AG04449 (cell line): ENCODE results near the gene MOV10.

Experiments used
- CTCF ChIA-PET: fragments of 350-600 bp; formaldehyde crosslinking; extraction: SDS; loops from one replicate; lab custom pipeline; 2021; ENCODE audit warnings: antibody characterized with exemption; lab: Yijun Ruan, JAX
- POLR2A ChIA-PET: fragments of 400-600, 350-600 bp; formaldehyde crosslinking; extraction: SDS; loops from one replicate; lab custom pipeline; 2020; ENCODE audit warnings: antibody characterized with exemption, inconsistent platforms; lab: Yijun Ruan, JAX
- DNase-seq: peaks from one replicate; pipeline ENCODE4 v3.0.0-alpha.2; 2010; ENCODE audit warnings: low read depth, low spot score
- H3K4me3 ChIP-seq: 2 replicates; pipeline ENCODE4 v1.5.1; 2011; ENCODE audit warnings: low read depth, mild to moderate bottlenecking, control low read depth, low read length
- CTCF ChIP-seq: IDR thresholded peaks from one replicate; pipeline ENCODE4 v1.5.1; 2011; ENCODE audit warnings: mild to moderate bottlenecking, moderate library complexity, low read length, control low read depth, inconsistent platforms; ENCODE audit not compliant: insufficient read depth; ENCODE audit errors: missing control alignments

MOV10 gene

GRCh38 chr1:112748396-112748795 is 73.9 kb downstream of the MOV10 start:
- no peak for DNase-seq
- no peak for TF ChIP-seq CTCF
- ChIA-PET POLR2A (no interaction called here), CTCF (interaction anchor here (1.5 to 12.4 kb wide), 2 partner anchors 9 to 29 kb away, joined by 4 to 264 read pairs; partner anchors contain the start of gene PPM1J)
- no peak overlapping the region for H3K4me3 ChIP-seq
